K562 (cell line): ENCODE data around the gene PEAR1. TPM values are rescaled to one million over a fixed set of nuclear protein-coding genes. Genes with fewer than 3 reads are reported as not detected.

ENCODE experiments used
- AFF1 ChIP-seq, 2 experiments: fragments of 450-650 bp; IDR thresholded peaks; 2 replicates each; pipeline ENCODE4 v1.6.1; 2018; ENCODE audit warnings: mild to moderate bottlenecking in 2 of 2, low read depth in 1 of 2; ENCODE audit not compliant: partially characterized antibody in 2 of 2
- BRD4 ChIP-seq: fragments of 200-600 bp; sonication (generic); IDR thresholded peaks from 2 replicates; pipeline ENCODE4 v1.6.1; 2017; ENCODE audit warnings: inconsistent platforms
- DNMT1 ChIP-seq: fragments of 450-650 bp; IDR thresholded peaks from 2 replicates; pipeline ENCODE4 v1.6.1; 2016; ENCODE audit warnings: antibody characterized with exemption, mild to moderate bottlenecking
- FOSL1 ChIP-seq: fragments of 200-800 bp; sonication (Bioruptor generic); conservative IDR thresholded peaks from 2 replicates; pipeline ENCODE4 v1.6.1; 2016; ENCODE audit warnings: missing genetic modification characterization, missing compliant biosample characterization
- FOXM1 ChIP-seq, 2 experiments: fragments of 450-650 bp in 1 of 2; sonication (generic) in 1 of 2; formaldehyde crosslinking in 1 of 2; IDR thresholded peaks; 2 replicates each; pipeline versions ENCODE4 v1.6.1 to v1.9.0; 2017 to 2022; ENCODE audit warnings: low read depth in 2 of 2, mild to moderate bottlenecking in 2 of 2, missing genetic modification reagents in 1 of 2, moderate library complexity in 1 of 2
- HBP1 ChIP-seq: fragments of 450-650 bp; formaldehyde crosslinking; IDR thresholded peaks from 2 replicates; pipeline ENCODE4 v1.4.0; 2022; ENCODE audit warnings: missing genetic modification characterization
- KLF16 ChIP-seq: IDR thresholded peaks from 2 replicates; pipeline ENCODE4 v1.6.1; 2016; ENCODE audit warnings: antibody characterized with exemption
- LEF1 ChIP-seq: fragments of 450-650 bp; IDR thresholded peaks from 2 replicates; pipeline ENCODE4 v1.6.1; 2016; ENCODE audit warnings: mild to moderate bottlenecking
- NCOA1 ChIP-seq: fragments of 450-650 bp; IDR thresholded peaks from 2 replicates; pipeline ENCODE4 v1.6.1; 2016; ENCODE audit warnings: low read depth
- NFIC ChIP-seq: fragments of 450-650 bp; IDR thresholded peaks from 2 replicates; pipeline ENCODE4 v1.6.1; 2017; ENCODE audit warnings: mild to moderate bottlenecking, inconsistent platforms
- NFRKB ChIP-seq: fragments of 450-650 bp; IDR thresholded peaks from 2 replicates; pipeline ENCODE4 v1.6.1; 2016; ENCODE audit warnings: low read depth
- NFXL1 ChIP-seq: fragments of 450-650 bp; formaldehyde crosslinking; IDR thresholded peaks from 2 replicates; pipeline ENCODE4 v1.4.0; 2021; ENCODE audit warnings: mild to moderate bottlenecking
- NKRF ChIP-seq: fragments of 450-650 bp; IDR thresholded peaks from 2 replicates; pipeline ENCODE4 v1.6.1; 2016; ENCODE audit warnings: borderline replicate concordance
- SMAD3 ChIP-seq: fragments of 450-650 bp; formaldehyde crosslinking; conservative IDR thresholded peaks from 2 replicates; pipeline ENCODE4 v1.4.0; 2020; ENCODE audit warnings: mild to moderate bottlenecking
- STAT5B ChIP-seq: fragments of 250-450 bp; sonication (Bioruptor Pico); IDR thresholded peaks from 2 replicates; pipeline ENCODE4 v1.8.0; 2021; ENCODE audit warnings: mild to moderate bottlenecking, inconsistent platforms
- TOE1 ChIP-seq, 2 experiments: fragments of 450-650 bp in 1 of 2; sonication (generic) in 1 of 2; formaldehyde crosslinking in 1 of 2; IDR thresholded peaks; 2 replicates each; pipeline versions ENCODE4 v1.7.1 to v1.8.0; 2016 to 2022; ENCODE audit warnings: borderline replicate concordance in 2 of 2, mild to moderate bottlenecking in 2 of 2, antibody characterized with exemption in 1 of 2, inconsistent platforms in 1 of 2, low read depth in 1 of 2, missing genetic modification reagents in 1 of 2, moderate library complexity in 1 of 2
- ZNF395 ChIP-seq: fragments of 200-800 bp; sonication (Bioruptor generic); IDR thresholded peaks from 2 replicates; pipeline ENCODE4 v1.6.1; 2017; ENCODE audit warnings: missing genetic modification characterization, missing compliant biosample characterization
- ZNF589 ChIP-seq: fragments of 200-800 bp; sonication (Bioruptor generic); IDR thresholded peaks from 2 replicates; pipeline ENCODE4 v1.6.1; 2016; ENCODE audit warnings: low read depth, missing genetic modification characterization, missing compliant biosample characterization
- ZNF644 ChIP-seq: fragments of 200-800 bp; sonication (Bioruptor generic); IDR thresholded peaks from 2 replicates; pipeline ENCODE4 v1.6.1; 2016; ENCODE audit warnings: low read depth, missing genetic modification characterization, missing compliant biosample characterization
- polyA plus RNA-seq, 8 experiments: library from polyadenylated mRNA; depleted of rRNA in 4 of 8; stranded (reverse) in 5 of 8; unstranded in 3 of 8; fragments of >200 nt; fragmentation: Nextera tagmentation in 2 of 8; fragmentation: Illumina TruSeq in 1 of 8; extraction: Ambion mirVana in 2 of 8; extraction: Trizol in 1 of 8; gene quantifications; 2 replicates each; pipeline versions ENCODE4 v1.2.1 to v1.2.3, GENCODE V29; 2011 to 2014; ENCODE audit warnings: inconsistent platforms in 1 of 8, missing spikeins in 1 of 8
- total RNA-seq, 7 experiments: library from RNA; depleted of rRNA in 6 of 7; stranded (reverse); fragments of >200 nt in 6 of 7; fragmentation: Illumina TruSeq in 2 of 7; extraction: Trizol in 2 of 7; gene quantifications; 2 replicates each; pipeline versions ENCODE4 v1.2.1 to v1.2.3, GENCODE V29; 2011 to 2021; ENCODE audit warnings: low replicate concordance in 1 of 7

Gene PEAR1
- total and polyA plus RNA-seq, 9 of the 15 experiments (the other 6 are each of a cell fraction or from before 2014, with no cell fraction given): 0.87 to 13.9 (median 6.1) TPM

- TF ChIP-seq TOE1 (IDR thresholded peaks at IDR 0.05; ENCODE audit: borderline replicate concordance): peak; percentile 64; the same call in 1 of the 2 replicates
- TF ChIP-seq TOE1 (CRISPR knock-in tag; IDR thresholded peaks at IDR 0.05; ENCODE audit: borderline replicate concordance, low read depth): no peak
- peak; percentile 91 for TF ChIP-seq LEF1
- peak; percentile 60; the same call in 1 of the 2 replicates for TF ChIP-seq DNMT1
- TF ChIP-seq NFIC: peak; percentile 84
- no peak for TF ChIP-seq BRD4
- peak; percentile 53; the same call in 1 of the 2 replicates for TF ChIP-seq NKRF
- no peak for TF ChIP-seq ZNF589 (CRISPR knock-in tag)
- TF ChIP-seq STAT5B (CRISPR knock-in tag): no peak
- TF ChIP-seq HBP1 (CRISPR knock-in tag): peak; percentile 56; the same call in 1 of the 2 replicates
- TF ChIP-seq NFRKB: peak; percentile 39; the same call in 1 of the 2 replicates
- no peak for TF ChIP-seq SMAD3 (CRISPR knock-in tag)
- peak; percentile 59; the same call in 1 of the 2 replicates for TF ChIP-seq ZNF395 (CRISPR knock-in tag)
- 0 out of 2 replicates have a peak, but pooled peaks have one; percentile 47 for TF ChIP-seq ZNF644 (tag)
- peak; percentile 87 for TF ChIP-seq NCOA1
- TF ChIP-seq FOSL1 (tag): 0 out of 2 replicates have a peak, but pooled peaks have one; percentile 47
- no peak for TF ChIP-seq NFXL1
- peak; percentile 26 to 89 for TF ChIP-seq AFF1 (IDR thresholded peaks at IDR 0.05; ENCODE audit: low read depth in 1 of 2, partially characterized antibody in 2 of 2)
- TF ChIP-seq FOXM1 (IDR thresholded peaks at IDR 0.05; ENCODE audit: low read depth): peak; percentile 72
- TF ChIP-seq FOXM1 (CRISPR knock-in tag; IDR thresholded peaks at IDR 0.05; ENCODE audit: low read depth): no peak
- peak; percentile 65; the same call in 1 of the 2 replicates for TF ChIP-seq KLF16
Observed at GRCh38 chr1:156862997-156863599, 30.4 kb upstream of the PEAR1 start (continued).
